Small intestine (tissue), 7 donors: ENCODE data around the gene AGAP9. TPM values are rescaled to one million over a fixed set of nuclear protein-coding genes. Genes with fewer than 3 reads are reported as not detected.
"Not testable (repeated sequence)": the region's sequence is repeated elsewhere in the genome, so short reads cannot be mapped to it uniquely, and the experiment has no call there.

Source experiments
- DNase-seq, 2 donors: peaks; one replicate each; pipeline versions ENCODE4 v3.0.0 to v3.0.0-alpha.2; 2013
- FAIRE-seq: peaks from 2 replicates; lab custom pipeline; 2012; peaks lifted over from hg19 to GRCh38; lab: Jason Lieb, UNC
- H3K27ac ChIP-seq, 3 donors: one replicate each; pipeline ENCODE4 v1.5.1; 2013; ENCODE audit warnings: low read length in 2 of 3, mild to moderate bottlenecking in 2 of 3, control low read depth in 1 of 3, inconsistent platforms in 1 of 3, low read depth in 1 of 3, moderate library complexity in 1 of 3
- H3K27me3 ChIP-seq, 3 donors: one replicate each; pipeline ENCODE4 v1.6.1; 2013; ENCODE audit warnings: low read length in 3 of 3, inconsistent platforms in 1 of 3; ENCODE audit not compliant: control insufficient read depth in 3 of 3, insufficient read depth in 3 of 3
- H3K36me3 ChIP-seq, 3 donors: one replicate each; pipeline ENCODE4 v1.6.1; 2013; ENCODE audit warnings: low read length in 3 of 3, inconsistent platforms in 1 of 3, low read depth in 1 of 3, mild to moderate bottlenecking in 1 of 3, moderate library complexity in 1 of 3; ENCODE audit not compliant: control insufficient read depth in 3 of 3, insufficient read depth in 2 of 3
- H3K4me1 ChIP-seq, 3 donors: one replicate each; pipeline ENCODE4 v1.6.1; 2013; ENCODE audit warnings: low read length in 2 of 3, inconsistent platforms in 1 of 3, low read depth in 1 of 3, mild to moderate bottlenecking in 1 of 3, moderate library complexity in 1 of 3; ENCODE audit not compliant: control insufficient read depth in 3 of 3, insufficient read depth in 2 of 3
- H3K4me3 ChIP-seq, 3 donors: one replicate each; pipeline ENCODE4 v1.5.1; 2013; ENCODE audit warnings: low read length in 3 of 3, control low read depth in 1 of 3, inconsistent platforms in 1 of 3, low read depth in 1 of 3, mild to moderate bottlenecking in 1 of 3, moderate library complexity in 1 of 3
- H3K9me3 ChIP-seq, 2 donors: one replicate each; pipeline ENCODE4 v1.6.1; 2013; ENCODE audit warnings: low read depth in 1 of 2, low read length in 1 of 2; ENCODE audit not compliant: control insufficient read depth in 2 of 2, insufficient read depth in 1 of 2
- WGBS, 3 donors: extraction: QIAGEN DNeasy Blood & Tissue Kit; methylation state at CpG; one replicate each; pipeline ENCODE4 v1.1.7; 2013; 5-methylcytosine and 5-hydroxymethylcytosine counted together
- polyA plus RNA-seq, 4 donors: library from polyadenylated mRNA; stranded (reverse) in 3 of 4; unstranded in 1 of 4; fragments of 200-250 nt in 3 of 4; fragments of 120-200 nt in 1 of 4; gene quantifications; one replicate each; pipeline versions ENCODE4 v1.2.1 to v1.2.3, GENCODE V29; 2013
- donor health status: healthy with polysubstance abuse.
- donor health status: control.
- donor health status: control.
- donor health status: Bipolar disorder and iron deficiency.
- donor health status: healthy.

AGAP9 gene
- polyA plus RNA-seq, 4 donors = 12.3 to 81.2 (median 29.9) TPM

- FAIRE-seq, H3K4me1 ChIP-seq, DNase-seq, H3K27me3 ChIP-seq, H3K36me3 ChIP-seq, H3K4me3 ChIP-seq, H3K9me3 ChIP-seq, H3K27ac ChIP-seq: not testable (repeated sequence)
- WGBS, 3 donors = 82 to 92% methylated on average over 1 of the region's 1 CpG; no CpG with 5 or more reads in 1 of the 3 donors
Measured at GRCh38 chr10:47559718-47560308, 36.4 kb upstream of the AGAP9 start.

- 16 to 46% (median 23%) methylated on average over 5 of the region's 5 CpGs for WGBS, 3 donors
Measured at GRCh38 chr10:47558109-47558508, 34.7 kb upstream of the AGAP9 start.

GRCh38 chr10:47557616-47558015, 34.2 kb upstream of the AGAP9 start:
- FAIRE-seq, H3K27me3 ChIP-seq, H3K36me3 ChIP-seq, H3K4me3 ChIP-seq, H3K4me1 ChIP-seq, DNase-seq, H3K27ac ChIP-seq, H3K9me3 ChIP-seq: not testable (repeated sequence)

More at GRCh38 chr10:47558109-47558508, 34.7 kb upstream of the AGAP9 start:
- H3K4me1 ChIP-seq, FAIRE-seq, H3K27me3 ChIP-seq, H3K36me3 ChIP-seq, H3K4me3 ChIP-seq, H3K9me3 ChIP-seq: not testable (repeated sequence)
- peak; percentile 23 to 45 for DNase-seq
- peak overlapping the region in 1 of 3 donors; percentile 44 for H3K27ac ChIP-seq

DNA sequence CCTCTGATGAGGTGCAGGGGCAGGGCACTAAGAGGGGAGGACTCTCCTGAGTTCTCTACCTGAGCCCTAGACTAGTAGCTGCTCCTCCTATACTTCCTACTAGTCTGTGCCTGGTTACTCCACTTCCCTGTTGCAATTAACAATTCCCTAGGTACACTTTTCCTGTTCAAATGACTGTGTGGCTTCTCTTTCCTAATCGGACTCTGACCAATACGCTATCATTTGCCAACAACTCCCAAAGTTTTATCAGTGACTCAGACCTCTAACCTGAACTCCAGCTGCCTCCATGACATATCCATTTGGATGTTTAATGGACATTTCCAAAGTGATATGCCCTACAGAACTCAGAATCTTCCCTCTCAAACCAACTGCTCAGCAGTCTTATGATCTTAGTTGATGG, 31.9 kb upstream of the AGAP9 start:
- DNase-seq, H3K36me3 ChIP-seq, H3K9me3 ChIP-seq, H3K27me3 ChIP-seq, H3K4me3 ChIP-seq, H3K4me1 ChIP-seq: not testable (repeated sequence)
- H3K27ac ChIP-seq = peak overlapping the region; percentile 55 to 76 (median 58)
- 7 to 58% (median 46%) methylated on average over 2 of the region's 2 CpGs for WGBS, 3 donors
- peak; percentile 33 for FAIRE-seq

DNA sequence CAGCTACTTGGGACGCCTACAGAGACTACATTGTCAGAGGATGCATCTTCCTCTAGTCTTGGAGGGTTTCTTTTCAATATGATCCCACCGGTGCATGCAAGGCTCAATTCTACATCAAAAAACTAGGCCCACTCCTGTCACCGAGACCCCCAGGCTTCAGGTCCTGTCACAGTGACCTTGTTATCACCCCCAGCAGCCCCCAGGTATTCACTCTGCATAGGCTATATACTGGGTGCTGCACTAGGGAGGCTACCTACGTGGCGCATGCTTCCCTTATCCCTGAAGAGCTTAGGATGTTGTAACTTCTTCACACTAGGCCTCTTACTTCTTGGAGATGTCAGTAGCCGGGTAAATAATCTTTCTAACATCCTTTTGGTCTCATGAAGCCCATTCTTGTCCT, 31.1 kb upstream of the AGAP9 start:
- WGBS, 3 donors = 88 to 94% (median 93%) methylated on average over 4 to 5 of the region's 6 CpGs
- not testable (repeated sequence) for H3K4me3 ChIP-seq, FAIRE-seq, H3K36me3 ChIP-seq, H3K9me3 ChIP-seq, DNase-seq, H3K4me1 ChIP-seq, H3K27me3 ChIP-seq
- H3K27ac ChIP-seq = peak overlapping the region in 1 of 3 donors; percentile 16

- Histone ChIP-seq H3K4me3 (peak overlapping the region; percentile 15 to 43 (median 33)), H3K27ac (peak overlapping the region; percentile 81 to 89 (median 85))
- not testable (repeated sequence) for H3K36me3 ChIP-seq, FAIRE-seq, H3K4me1 ChIP-seq, H3K27me3 ChIP-seq, H3K9me3 ChIP-seq
- 25 to 36% (median 29%) methylated on average over 9 to 14 of the region's 17 CpGs for WGBS, 3 donors
- DNase-seq = peak in 1 of 2 donors; percentile 46
Measured at GRCh38 chr10:47553860-47554247, 30.4 kb upstream of the AGAP9 start.

DNA sequence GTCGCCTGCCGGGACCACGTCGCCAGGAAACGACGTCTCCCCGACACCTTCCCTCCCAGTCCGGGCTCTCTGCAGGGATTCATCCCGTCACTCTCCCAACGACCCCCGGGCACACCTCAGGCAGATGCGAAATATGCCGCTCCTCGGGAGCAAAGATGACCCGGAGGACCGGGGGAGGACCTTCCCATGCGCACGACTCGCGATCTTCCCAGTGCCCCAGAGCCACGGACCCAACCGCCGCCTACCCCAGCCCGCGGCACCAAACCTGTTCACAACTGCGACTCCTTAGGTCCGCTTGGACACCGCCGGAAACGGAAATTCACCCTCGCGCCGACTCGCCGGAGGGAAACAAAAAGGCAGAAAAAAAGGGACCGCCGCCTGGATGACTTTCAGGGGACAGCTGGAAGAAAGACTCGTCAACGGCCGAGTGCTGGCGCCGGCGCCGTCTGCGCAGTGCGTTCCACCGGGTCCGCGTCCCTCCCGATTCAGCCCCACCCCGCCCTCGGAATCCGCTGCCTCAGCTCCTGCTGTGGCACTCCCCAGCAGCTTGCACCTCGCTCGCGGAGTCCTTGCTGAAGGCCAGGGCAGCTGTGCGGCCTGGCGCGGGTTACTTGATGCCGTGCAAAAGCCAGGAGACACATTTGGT, 29.9 kb upstream of the AGAP9 start:
- not testable (repeated sequence) for H3K27me3 ChIP-seq, H3K9me3 ChIP-seq, H3K4me1 ChIP-seq, H3K36me3 ChIP-seq, FAIRE-seq
- peak; percentile 85 to 94 for DNase-seq
- WGBS, 3 donors = 0 to 1% (median 1%) methylated on average over 28 to 47 of the region's 60 CpGs
- peak overlapping the region; percentile 44 to 89 (median 60) for H3K4me3 ChIP-seq
- peak overlapping the region; percentile 86 to 95 (median 89) for H3K27ac ChIP-seq

DNA sequence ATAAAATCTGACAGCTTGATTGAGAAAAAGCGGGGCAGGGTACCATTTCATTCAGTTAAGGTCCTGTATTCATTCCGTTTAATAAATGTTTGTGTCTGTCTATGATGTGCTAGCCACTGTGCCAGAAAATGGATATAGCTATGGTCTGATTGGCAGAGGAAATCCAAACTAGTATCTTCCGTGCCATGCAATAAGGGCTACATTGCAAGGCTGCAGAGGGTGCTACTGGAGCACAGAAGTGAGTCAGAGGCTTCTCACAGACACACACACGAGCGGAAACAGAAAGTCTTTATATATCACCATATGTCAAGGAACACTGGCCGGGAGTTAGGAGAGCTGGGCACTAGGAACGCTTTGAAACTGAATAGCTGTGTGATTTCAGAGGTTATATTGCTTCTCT, 29.3 kb upstream of the AGAP9 start:
- DNase-seq = peak; percentile 60 to 74
- not testable (repeated sequence) for FAIRE-seq, H3K27me3 ChIP-seq, H3K36me3 ChIP-seq, H3K9me3 ChIP-seq, H3K4me1 ChIP-seq
- peak overlapping the region in 2 of 3 donors; percentile 60 to 89 for H3K4me3 ChIP-seq
- peak overlapping the region; percentile 4 to 95 (median 88) for H3K27ac ChIP-seq
- 11 to 13% (median 12%) methylated on average over 7 of the region's 7 CpGs for WGBS, 3 donors
